Muscle layer of duodenum (tissue), 2 donors: ENCODE measurements around the gene COQ4.

ENCODE experiments used
- H3K27ac ChIP-seq: one replicate; pipeline ENCODE4 v1.7.0; 2013; ENCODE audit warnings: mild to moderate bottlenecking, low read length
- H3K27me3 ChIP-seq: one replicate; pipeline ENCODE4 v1.7.0; 2013; ENCODE audit warnings: low read depth, mild to moderate bottlenecking, control low read depth, low read length
- H3K36me3 ChIP-seq, 2 donors: one replicate each; pipeline ENCODE4 v1.7.0; 2013; ENCODE audit warnings: low read length in 2 of 2, control low read depth in 1 of 2, mild to moderate bottlenecking in 1 of 2; ENCODE audit not compliant: insufficient read depth in 2 of 2, control insufficient read depth in 1 of 2
- H3K4me1 ChIP-seq, 2 donors: one replicate each; pipeline ENCODE4 v1.7.0; 2013; ENCODE audit warnings: low read length in 2 of 2, mild to moderate bottlenecking in 2 of 2, control low read depth in 1 of 2, moderate library complexity in 1 of 2; ENCODE audit not compliant: insufficient read depth in 2 of 2, control insufficient read depth in 1 of 2
- H3K4me3 ChIP-seq, 2 donors: one replicate each; pipeline ENCODE4 v1.7.0; 2013; ENCODE audit warnings: low read length in 2 of 2, low read depth in 1 of 2, mild to moderate bottlenecking in 1 of 2
- H3K9me3 ChIP-seq, 2 donors: one replicate each; pipeline ENCODE4 v1.7.0; 2013; ENCODE audit warnings: low read length in 2 of 2, control low read depth in 1 of 2, mild to moderate bottlenecking in 1 of 2; ENCODE audit not compliant: control insufficient read depth in 1 of 2
- donor health status: healthy.

Gene COQ4

GRCh38 chr9:128370367-128370751 lies 47.7 kb downstream of the COQ4 start:
- H3K4me3 ChIP-seq: peak overlapping the region; percentile 89 to 92
- H3K27me3 ChIP-seq: no peaks in the 10 kb centered on the region
- peaks cover 7 to 29% of the 10 kb centered on the region in 2 donors for H3K4me1 ChIP-seq
- no peaks in the 10 kb centered on the region for H3K9me3 ChIP-seq
- H3K36me3 ChIP-seq: peaks cover 4 to 11% of the 10 kb centered on the region in 2 donors
- H3K27ac ChIP-seq: peak overlapping the region; percentile 95

DNA sequence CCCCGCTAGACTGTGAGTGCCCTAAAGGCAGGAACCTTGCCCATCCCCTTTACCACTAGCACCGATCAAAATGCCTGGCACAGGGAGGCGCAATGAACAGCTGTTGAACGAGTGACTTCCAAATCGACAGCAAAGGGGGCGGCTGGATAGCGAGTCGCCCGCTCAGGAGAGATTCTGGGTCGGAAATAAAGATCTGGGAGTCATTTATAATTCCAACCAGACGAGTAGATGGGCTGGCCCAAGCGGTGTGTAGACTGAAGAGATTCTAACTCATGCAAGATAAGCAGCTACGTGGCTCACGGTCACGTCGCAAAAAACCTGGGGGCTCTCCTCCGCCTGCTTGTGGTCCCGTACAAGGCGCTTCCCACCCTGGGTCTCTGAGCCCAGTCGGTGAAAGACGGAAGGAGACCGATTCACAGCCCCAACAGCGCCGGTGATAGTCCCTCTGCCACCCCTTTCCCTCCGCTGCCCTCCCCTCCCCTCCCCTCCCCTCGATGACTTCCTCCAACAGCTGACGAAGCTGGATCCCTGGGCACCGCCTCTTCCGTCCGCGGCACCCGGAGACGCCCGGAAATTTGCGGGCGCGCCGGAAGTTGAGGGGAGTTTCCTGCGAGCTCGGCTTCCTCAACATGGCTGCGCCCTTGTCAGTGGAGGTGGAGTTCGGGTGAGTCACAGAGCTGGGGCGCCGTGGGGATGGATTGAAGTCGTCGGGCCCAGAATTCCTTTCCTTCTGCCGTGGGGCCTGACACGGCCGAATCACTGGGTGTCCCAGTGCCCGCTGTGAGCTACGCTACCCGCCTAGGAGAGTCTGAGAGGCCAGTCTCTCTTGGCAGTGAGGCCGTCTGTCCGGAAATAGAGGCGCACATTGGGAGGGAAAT lies 48.4 kb downstream of the COQ4 start, which contains the start of gene URM1:
Gene URM1, plus strand, starts transcription at position 623 of the 878 bp plus-strand sequence. Its CDS starts 7 bp downstream, at position 630.
- Histone ChIP-seq H3K9me3 (no peaks in the 10 kb centered on the region), H3K4me3 (peak within 1 kb of the TSS; percentile 89 to 92), H3K27me3 (no peaks in the 10 kb centered on the region), H3K36me3 (peaks cover 4 to 11% of the 10 kb centered on the region in 2 donors), H3K27ac (peak within 1 kb of the TSS; percentile 95), H3K4me1 (peaks cover 5 to 33% of the 10 kb centered on the region in 2 donors)

GRCh38 chr9:128371630-128372117 lies 49.0 kb downstream of the COQ4 start:
- Histone ChIP-seq H3K27me3 (no peaks in the 10 kb centered on the region), H3K4me1 (peaks cover 5 to 33% of the 10 kb centered on the region in 2 donors), H3K4me3 (peak overlapping the region; percentile 89 to 92), H3K27ac (peak overlapping the region; percentile 95), H3K36me3 (peaks cover 4 to 11% of the 10 kb centered on the region in 2 donors), H3K9me3 (no peaks in the 10 kb centered on the region)

- Histone ChIP-seq H3K4me1 (peaks cover 5 to 33% of the 10 kb centered on the region in 2 donors), H3K9me3 (no peaks in the 10 kb centered on the region), H3K4me3 (peak overlapping the region; percentile 89 to 92), H3K36me3 (peaks cover 4 to 11% of the 10 kb centered on the region in 2 donors), H3K27me3 (no peaks in the 10 kb centered on the region), H3K27ac (peak overlapping the region; percentile 95)
Observed at GRCh38 chr9:128372188-128372641, 49.6 kb downstream of the COQ4 start.

GRCh38 chr9:128372784-128373183 lies 50.1 kb downstream of the COQ4 start:
- peak overlapping the region in 1 of 2 donors; percentile 92 for H3K4me3 ChIP-seq
- no peaks in the 10 kb centered on the region for H3K27me3 ChIP-seq
- H3K27ac ChIP-seq: peak overlapping the region; percentile 95
- H3K4me1 ChIP-seq: peaks cover 5 to 33% of the 10 kb centered on the region in 2 donors
- peaks cover 6 to 12% of the 10 kb centered on the region in 2 donors for H3K36me3 ChIP-seq
- H3K9me3 ChIP-seq: no peaks in the 10 kb centered on the region

DNA sequence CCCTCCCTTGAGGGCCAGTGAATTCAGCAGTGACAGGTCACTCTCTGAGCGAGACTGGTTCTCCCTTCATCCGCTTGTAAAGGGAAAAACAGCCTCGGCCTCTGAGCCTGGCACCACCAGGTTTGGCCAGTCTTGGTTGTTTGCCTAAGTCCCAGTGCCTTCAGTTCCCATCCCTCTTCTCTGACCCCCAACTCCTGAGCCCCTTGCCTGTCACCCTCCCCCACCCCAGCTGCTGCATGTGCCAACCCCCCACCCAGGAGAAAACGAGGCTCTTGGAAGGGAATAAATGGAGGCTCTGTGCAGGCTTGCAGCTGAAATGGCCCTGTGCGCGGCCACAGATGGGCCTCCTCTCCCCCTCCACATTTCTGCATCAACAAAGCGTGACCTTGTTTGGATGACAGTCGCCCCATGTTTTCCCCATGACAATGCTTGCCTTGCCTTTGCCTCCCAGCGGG lies 51.6 kb downstream of the COQ4 start:
- no peak overlapping the region for H3K4me3 ChIP-seq
- no peaks in the 10 kb centered on the region for H3K27me3 ChIP-seq
- no peaks in the 10 kb centered on the region for H3K9me3 ChIP-seq
- H3K27ac ChIP-seq: no peak overlapping the region
- peaks cover 8 to 25% of the 10 kb centered on the region in 2 donors for H3K36me3 ChIP-seq
- H3K4me1 ChIP-seq: peaks cover 5 to 33% of the 10 kb centered on the region in 2 donors

DNA sequence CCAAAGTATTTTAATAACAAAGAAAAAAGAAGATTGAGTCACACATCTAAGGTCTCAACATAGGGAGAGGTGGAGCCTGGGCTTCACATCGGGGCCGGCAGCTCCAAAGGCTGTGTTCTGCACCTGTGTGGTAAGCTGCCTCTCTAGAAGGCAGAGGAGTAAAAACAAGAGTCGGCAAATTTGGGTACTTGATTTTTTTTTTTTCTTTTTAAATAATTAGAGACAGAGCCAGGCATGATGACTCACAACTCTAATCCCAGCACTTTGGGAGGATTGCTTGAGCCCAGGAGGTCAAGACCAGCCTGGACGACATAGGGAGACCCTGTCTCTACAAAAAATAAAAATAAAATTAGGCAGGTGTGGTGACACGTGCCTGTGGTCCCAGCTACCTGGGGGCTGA lies 53.2 kb downstream of the COQ4 start:
- no peaks in the 10 kb centered on the region for H3K27me3 ChIP-seq
- no peaks in the 10 kb centered on the region for H3K9me3 ChIP-seq
- H3K36me3 ChIP-seq: peaks cover 8 to 30% of the 10 kb centered on the region in 2 donors
- no peak overlapping the region for H3K4me3 ChIP-seq
- H3K4me1 ChIP-seq: peaks cover 0 to 28% of the 10 kb centered on the region in 2 donors
- H3K27ac ChIP-seq: no peak overlapping the region

DNA sequence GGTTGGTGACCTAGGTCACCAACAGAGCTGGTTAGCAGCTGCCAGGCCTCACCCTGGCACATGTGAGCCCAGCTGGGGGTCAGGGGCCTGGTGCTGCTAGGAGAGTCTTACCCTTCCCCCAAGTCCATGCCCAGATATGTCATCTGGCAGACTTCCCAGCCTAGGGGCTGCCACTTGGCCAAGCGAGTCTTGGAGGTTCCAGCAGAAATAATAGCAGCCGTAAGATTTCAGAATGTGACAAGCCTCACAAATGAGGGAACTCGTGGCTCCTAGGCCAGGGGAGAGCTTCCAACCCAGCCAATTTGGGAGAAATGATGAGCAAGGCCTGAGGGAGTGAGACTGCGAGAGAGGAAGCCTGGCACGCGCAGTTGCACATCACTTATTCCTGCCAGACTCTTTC lies 59.6 kb downstream of the COQ4 start:
- Histone ChIP-seq H3K4me3 (no peak overlapping the region), H3K4me1 (peaks cover 0 to 12% of the 10 kb centered on the region in 2 donors), H3K36me3 (peaks cover 15 to 59% of the 10 kb centered on the region in 2 donors), H3K27me3 (no peaks in the 10 kb centered on the region), H3K27ac (no peak overlapping the region), H3K9me3 (no peaks in the 10 kb centered on the region)

DNA sequence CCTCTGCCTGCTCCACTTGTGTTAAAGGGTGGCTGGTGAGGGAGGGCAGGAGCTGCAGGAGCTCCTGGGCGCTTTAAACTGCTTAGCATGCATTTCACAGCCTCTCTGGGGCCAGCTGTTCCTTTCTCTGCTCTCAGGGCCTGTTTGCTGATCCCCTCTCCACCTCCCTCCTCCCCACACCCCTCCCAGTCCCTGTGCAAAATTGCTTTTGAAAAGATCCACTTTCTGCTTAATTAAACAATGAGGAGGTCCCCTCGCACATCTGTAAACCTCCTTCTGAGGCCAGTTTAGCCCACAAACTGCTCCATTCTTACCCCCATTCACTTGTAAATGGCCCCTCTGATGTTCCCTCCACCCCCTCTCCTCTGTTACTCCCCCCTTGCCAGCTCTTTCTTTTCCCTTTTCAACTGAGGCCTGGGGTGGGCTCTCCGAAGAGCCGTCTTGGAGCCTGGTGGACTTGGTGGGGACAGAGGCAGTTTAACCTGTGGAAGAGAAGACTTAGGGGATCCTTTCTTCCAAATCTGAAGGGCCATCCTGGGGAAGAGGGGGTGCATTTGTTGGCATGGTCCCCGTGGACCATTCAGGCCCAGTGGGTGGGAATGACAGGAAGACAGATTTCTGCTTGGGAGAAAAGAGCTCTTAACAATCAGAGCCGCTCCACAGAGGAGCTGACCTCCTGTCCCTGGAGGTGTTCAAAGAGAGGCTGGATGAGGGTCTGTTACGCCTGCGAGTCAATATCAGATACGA lies 60.5 kb downstream of the COQ4 start:
- peaks cover 20 to 64% of the 10 kb centered on the region in 2 donors for H3K36me3 ChIP-seq
- no peak overlapping the region for H3K27ac ChIP-seq
- no peak overlapping the region for H3K4me3 ChIP-seq
- H3K27me3 ChIP-seq: no peaks in the 10 kb centered on the region
- H3K4me1 ChIP-seq: peaks cover 0 to 12% of the 10 kb centered on the region in 2 donors
- no peaks in the 10 kb centered on the region for H3K9me3 ChIP-seq
